22Rv1 (cell line): ENCODE measurements around the gene ABHD17C.
"Not testable (repeated sequence)": the region's sequence is repeated elsewhere in the genome, so short reads cannot be mapped to it uniquely, and the experiment has no call there.

Source experiments
- H3K27ac ChIP-seq: fragments of 450-650 bp; 2 replicates; pipeline ENCODE4 v1.5.1; 2017
- ZFX ChIP-seq: fragments of 450-650 bp; IDR thresholded peaks from 2 replicates; pipeline ENCODE4 v1.6.1; 2017; ENCODE audit warnings: antibody characterized with exemption, borderline replicate concordance
- TF ChIP-seq, protein P1 (sequence below): fragments of 450-650 bp; IDR thresholded peaks from 2 replicates; pipeline ENCODE4 v1.5.1; 2017; ENCODE audit warnings: mild to moderate bottlenecking

Gene ABHD17C

DNA sequence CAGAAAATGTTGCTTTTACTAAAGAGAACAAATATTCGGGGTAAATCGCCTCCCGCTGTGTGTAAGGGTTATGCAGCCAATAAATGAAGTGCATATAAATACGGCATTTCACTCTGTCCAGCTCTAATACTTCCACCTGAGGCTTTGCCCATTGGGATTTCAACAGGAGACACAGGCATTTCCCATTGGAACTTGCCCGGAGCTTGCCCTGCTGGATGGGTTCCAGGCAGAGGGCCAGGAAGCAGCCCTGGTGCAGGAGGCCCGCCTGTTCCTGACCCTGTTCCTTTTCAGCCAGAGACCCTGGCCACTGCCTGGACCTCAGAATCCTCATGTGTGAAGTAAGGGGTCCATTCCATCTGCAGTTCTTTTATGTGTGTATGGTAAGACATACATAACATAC is 66.6 kb downstream of the ABHD17C start:
- no peak overlapping the region for H3K27ac ChIP-seq
- TF ChIP-seq ZFX = no peak
- TF ChIP-seq, protein P1, sequence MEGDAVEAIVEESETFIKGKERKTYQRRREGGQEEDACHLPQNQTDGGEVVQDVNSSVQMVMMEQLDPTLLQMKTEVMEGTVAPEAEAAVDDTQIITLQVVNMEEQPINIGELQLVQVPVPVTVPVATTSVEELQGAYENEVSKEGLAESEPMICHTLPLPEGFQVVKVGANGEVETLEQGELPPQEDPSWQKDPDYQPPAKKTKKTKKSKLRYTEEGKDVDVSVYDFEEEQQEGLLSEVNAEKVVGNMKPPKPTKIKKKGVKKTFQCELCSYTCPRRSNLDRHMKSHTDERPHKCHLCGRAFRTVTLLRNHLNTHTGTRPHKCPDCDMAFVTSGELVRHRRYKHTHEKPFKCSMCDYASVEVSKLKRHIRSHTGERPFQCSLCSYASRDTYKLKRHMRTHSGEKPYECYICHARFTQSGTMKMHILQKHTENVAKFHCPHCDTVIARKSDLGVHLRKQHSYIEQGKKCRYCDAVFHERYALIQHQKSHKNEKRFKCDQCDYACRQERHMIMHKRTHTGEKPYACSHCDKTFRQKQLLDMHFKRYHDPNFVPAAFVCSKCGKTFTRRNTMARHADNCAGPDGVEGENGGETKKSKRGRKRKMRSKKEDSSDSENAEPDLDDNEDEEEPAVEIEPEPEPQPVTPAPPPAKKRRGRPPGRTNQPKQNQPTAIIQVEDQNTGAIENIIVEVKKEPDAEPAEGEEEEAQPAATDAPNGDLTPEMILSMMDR = no peak

DNA sequence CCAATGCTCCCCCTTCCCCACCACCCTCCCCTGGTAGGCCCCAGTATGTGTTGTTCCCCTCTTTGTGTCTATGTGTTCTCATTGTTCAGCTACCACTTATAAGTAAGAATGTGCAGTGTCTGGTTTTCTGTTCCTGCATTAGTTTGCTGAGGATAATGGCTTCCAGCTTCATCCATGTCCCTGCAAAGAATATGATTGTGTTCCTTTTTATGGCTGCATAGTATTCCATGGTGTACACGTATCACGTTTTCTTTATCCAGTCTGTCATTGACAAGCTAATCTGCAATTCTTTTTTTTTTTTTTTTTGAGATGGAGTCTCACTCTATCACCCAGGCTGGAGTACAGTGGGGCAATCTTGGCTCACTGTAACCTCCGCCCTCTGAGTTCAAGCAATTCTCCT is 68.1 kb downstream of the ABHD17C start:
- H3K27ac ChIP-seq = not testable (repeated sequence)

DNA sequence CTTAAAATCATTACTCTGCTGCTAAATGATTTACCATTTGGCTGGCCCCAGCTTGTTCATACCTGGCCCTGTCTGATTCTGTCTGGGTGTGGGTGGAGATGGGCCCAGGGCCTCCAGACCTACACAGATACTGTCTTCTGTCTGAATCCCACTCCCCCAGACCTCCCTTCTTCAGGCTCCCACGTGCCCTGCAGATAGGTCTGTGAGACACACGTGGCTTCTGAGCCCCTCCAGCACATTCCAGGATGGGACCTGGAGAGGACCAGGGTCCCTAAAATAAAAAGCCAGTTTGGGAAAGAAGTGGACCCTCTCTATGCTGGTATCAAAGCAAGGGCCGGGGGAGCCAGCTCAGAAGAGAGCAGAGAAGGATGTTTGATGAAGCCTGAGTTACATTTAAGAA is 69.4 kb downstream of the ABHD17C start:
- TF ChIP-seq, protein P1 = no peak
- TF ChIP-seq ZFX = no peak

DNA sequence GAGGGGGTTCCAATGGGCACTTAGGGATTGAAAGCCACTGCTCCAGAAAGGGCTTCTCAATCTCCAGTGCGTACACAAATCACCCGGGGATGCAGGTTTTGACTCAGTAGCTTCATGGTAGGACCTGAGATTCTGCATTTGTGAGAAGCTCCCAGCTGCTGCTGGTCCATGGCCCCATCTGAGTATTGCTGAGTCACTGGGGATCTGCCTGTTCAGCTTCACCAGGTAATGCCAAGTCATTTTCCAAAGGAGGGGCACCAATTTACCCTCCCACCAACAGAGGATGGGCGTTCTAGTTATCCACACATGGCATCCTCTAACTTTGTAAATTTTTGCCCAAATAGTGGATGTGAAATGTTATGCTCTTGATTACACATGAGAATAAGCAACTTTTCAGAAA is 71.2 kb downstream of the ABHD17C start:
- TF ChIP-seq, protein P1 = no peak
- TF ChIP-seq ZFX = no peak
- no peak overlapping the region for H3K27ac ChIP-seq

More for the DNA sequence above, 69.4 kb downstream of the ABHD17C start:
- H3K27ac ChIP-seq = no peak overlapping the region

DNA sequence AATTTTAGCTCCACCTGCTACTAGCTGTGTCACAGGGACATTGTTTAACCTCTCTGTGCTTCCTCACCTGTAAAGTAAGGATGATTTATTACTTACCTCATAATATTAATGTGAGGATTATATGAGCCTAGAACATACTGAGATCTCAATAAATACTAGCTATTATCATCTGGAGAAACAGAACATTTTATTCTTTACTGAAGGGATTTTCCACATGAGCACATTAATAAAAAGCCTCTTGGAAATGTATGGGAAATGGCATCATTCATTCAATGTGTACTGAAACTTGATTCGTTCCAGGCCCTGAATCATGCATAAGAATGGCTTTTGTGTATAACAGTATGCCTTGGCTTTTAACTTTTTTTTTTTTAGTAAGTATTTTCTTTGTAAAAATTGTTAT is 73.0 kb downstream of the ABHD17C start:
- no peak for TF ChIP-seq ZFX
- TF ChIP-seq, protein P1 = no peak
- H3K27ac ChIP-seq = no peak overlapping the region

DNA sequence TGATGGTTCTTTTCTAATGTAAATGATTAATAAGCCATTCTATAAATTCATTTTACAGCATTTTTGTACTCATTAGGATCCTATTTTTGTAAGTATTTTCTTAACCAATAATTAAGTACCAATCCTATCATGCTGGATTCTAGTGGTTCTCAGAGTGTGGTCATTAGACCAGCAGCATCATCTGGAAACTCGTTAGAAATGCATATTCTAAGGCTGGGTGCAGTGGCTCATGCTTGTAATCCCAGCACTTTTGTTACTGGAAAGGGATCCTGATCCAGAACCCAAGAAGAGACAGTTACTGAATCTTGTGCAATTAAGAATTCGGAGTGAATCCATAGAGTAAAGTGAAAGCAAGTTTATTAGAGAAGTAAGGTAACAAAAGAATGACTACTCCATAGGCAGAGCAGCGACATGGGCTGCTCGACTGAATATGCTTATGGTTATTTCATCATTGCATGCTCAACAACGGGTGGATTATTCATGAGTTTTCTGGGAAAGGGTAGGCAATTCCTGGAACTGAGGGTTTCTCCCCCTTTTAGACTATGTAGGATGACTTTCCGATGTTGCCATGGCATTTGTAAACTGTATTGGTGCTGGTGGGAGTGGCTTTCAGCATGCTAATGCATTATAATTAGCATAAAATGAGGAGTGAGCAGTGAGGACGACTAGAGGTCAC is 74.2 kb downstream of the ABHD17C start:
- no peak overlapping the region for H3K27ac ChIP-seq
- TF ChIP-seq ZFX = no peak
- TF ChIP-seq, protein P1 = no peak

DNA sequence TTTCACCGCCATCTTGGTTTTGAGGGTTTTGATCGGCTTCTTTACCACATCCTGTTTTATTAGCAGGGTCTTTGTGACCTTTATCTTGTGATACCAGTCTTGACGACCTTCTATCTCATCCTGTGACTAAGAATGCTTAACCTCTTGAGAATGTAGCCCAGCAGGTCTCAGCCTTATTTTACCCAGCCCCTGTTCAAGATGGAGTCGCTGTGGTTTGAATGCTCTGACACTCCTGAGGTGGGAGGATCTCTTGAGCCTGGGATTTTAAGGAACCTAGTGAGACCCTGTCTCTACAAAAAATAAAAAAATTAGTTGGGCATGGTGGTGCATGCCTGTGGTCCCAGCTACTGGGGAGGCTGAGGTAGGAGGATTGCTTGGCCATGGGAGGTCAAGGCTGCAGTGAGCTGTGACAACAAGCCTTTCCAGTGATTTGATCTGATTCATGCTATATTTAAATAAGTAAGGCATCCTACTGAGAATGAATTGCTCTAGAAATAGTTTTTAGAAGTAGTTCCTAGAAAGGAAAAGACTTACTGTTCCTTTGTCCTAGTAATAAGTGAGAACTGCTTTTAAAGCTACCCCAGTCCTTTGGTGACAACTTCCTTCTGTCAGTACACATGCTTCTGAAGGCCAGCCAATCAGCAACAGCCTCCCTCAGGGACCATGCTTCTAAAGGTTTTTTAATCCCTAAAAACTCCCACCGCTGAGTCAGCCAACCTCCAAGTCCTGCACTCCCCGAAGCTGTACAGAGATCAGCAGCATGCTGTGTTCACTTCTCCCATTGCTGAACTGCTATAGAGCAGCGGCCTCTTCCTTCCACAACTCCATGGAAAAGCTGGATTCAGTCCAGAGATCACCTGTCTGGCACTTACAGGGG is 75.0 kb downstream of the ABHD17C start:
- TF ChIP-seq, protein P1 = no peak
- TF ChIP-seq ZFX = no peak
- no peak overlapping the region for H3K27ac ChIP-seq
